Mucosa of stomach (tissue), 1 donor: ENCODE data around the gene SLC22A4.
A peak's percentile ranks its signal among the peaks of the same experiment; 100 is the strongest.

Experiments
- H3K27me3 ChIP-seq: one replicate; pipeline ENCODE4 v1.7.0; 2013; ENCODE audit warnings: mild to moderate bottlenecking, low read length; ENCODE audit not compliant: control insufficient read depth, insufficient read depth
- H3K36me3 ChIP-seq: one replicate; pipeline ENCODE4 v1.7.0; 2013; ENCODE audit warnings: low read length; ENCODE audit not compliant: control insufficient read depth, insufficient read depth
- H3K4me1 ChIP-seq: one replicate; pipeline ENCODE4 v1.7.0; 2013; ENCODE audit warnings: mild to moderate bottlenecking, low read length; ENCODE audit not compliant: control insufficient read depth, insufficient read depth
- H3K4me3 ChIP-seq: one replicate; pipeline ENCODE4 v1.7.0; 2013; ENCODE audit warnings: low read length
- H3K9ac ChIP-seq: one replicate; pipeline ENCODE4 v1.7.0; 2013; ENCODE audit warnings: mild to moderate bottlenecking, low read length, moderate library complexity
- H3K9me3 ChIP-seq: one replicate; pipeline ENCODE4 v1.7.0; 2013; ENCODE audit warnings: mild to moderate bottlenecking, low read length, moderate library complexity; ENCODE audit not compliant: control insufficient read depth
- donor health status: Pancreatic carcinoma.

Gene SLC22A4

DNA sequence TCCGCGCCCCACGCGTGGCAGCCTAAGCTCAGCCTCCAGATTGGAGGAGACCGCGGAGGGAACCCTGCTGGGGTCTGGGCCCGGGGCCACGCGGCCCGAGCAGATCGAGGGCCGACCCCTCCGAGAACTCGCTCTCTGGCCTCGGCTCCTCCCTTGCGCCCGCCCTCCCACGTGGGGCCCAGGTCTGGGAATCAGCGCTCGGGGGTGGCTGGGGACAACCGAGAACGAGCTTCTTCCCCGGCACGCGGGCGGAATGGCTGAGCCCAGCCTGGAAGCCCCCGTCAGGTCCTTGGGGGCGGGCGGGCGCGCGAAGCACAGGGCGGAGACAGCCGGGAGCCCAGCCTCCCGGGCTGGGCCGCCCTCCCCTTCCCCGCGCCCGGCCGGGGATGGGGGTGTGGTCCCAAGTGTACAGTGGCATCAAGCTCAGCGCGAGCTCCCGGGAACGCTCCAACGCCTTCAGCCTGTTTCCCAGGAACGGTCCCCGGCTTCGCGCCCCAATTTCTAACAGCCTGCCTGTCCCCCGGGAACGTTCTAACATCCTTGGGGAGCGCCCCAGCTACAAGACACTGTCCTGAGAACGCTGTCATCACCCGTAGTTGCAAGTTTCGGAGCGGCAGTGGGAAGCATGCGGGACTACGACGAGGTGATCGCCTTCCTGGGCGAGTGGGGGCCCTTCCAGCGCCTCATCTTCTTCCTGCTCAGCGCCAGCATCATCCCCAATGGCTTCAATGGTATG, at the start of gene SLC22A4:
TSS of gene SLC22A4 (plus strand) at position 403 of the 736 bp plus-strand sequence. CDS start at position 626, 223 bp downstream.
- no peaks in the 10 kb centered on the region for H3K9me3 ChIP-seq
- peaks cover 24% of the 10 kb centered on the region for H3K27me3 ChIP-seq
- H3K9ac ChIP-seq = peak within 1 kb of the TSS; percentile 88
- no peaks in the 10 kb centered on the region for H3K36me3 ChIP-seq
- peaks cover 24% of the 10 kb centered on the region for H3K4me1 ChIP-seq
- H3K4me3 ChIP-seq = peak within 1 kb of the TSS; percentile 67

DNA sequence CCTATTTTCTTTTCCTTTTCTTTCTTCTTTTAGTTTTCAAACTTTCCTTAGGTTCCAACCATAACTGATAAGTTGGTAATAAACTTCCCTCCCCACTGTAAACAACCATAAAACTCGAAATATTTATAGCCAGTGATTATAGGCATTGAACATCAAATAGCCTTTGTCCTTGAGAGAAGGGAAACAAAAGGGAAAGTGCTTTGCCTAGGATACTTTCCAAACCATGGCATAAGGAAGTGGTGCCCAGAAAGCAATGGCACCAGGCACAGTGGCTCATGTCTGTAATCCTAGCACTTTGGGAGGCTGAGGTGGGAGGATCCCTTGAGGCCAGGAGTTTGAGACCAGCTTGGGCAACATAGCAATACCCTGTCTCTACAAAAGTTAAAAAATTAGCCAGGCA, 48.6 kb upstream of the SLC22A4 start:
- no peaks in the 10 kb centered on the region for H3K4me1 ChIP-seq
- H3K27me3 ChIP-seq = no peaks in the 10 kb centered on the region
- no peak overlapping the region for H3K9ac ChIP-seq
- H3K9me3 ChIP-seq = no peaks in the 10 kb centered on the region
- no peaks in the 10 kb centered on the region for H3K36me3 ChIP-seq
- H3K4me3 ChIP-seq = no peak overlapping the region

DNA sequence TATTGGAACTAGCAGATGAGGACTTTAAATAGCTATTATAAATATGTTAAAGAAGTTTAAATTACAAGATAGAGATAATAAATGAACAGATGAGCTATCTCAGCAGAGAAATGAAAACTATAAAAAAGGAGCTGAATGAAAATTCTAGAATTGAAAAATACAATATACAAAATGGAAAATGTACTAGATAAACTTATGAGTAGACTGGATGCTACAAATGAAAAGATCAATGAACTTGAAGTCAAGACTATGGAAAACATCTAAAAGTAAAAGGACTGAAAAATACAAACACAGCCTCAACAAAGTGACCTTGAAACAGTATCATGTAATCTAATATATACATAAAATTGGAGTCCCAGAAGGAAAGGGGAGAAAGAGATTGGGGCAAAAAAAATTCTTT, 47.4 kb upstream of the SLC22A4 start:
- Histone ChIP-seq H3K36me3 (no peaks in the 10 kb centered on the region), H3K9ac (no peak overlapping the region), H3K9me3 (no peaks in the 10 kb centered on the region), H3K4me1 (no peaks in the 10 kb centered on the region), H3K4me3 (no peak overlapping the region), H3K27me3 (no peaks in the 10 kb centered on the region)

DNA sequence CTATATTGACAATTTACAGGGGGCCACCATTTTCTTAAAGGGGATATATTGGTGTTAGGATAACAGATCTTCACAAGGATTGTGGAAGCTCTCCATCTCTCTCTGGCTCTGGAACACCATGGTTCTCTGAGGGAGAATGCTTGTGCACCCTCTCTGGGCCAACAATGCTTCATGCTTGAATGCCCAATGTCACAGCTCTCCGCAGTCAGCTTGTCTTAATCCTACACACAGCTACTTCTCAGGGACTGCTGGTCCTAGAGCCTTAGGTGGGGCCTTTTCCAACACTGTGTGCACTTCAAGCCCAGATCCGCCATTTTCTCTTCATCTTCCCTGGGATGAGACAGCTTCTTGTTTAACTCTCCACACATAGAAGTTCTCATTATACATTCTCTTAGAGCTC, 43.6 kb upstream of the SLC22A4 start:
- Histone ChIP-seq H3K27me3 (no peaks in the 10 kb centered on the region), H3K4me1 (peaks cover 21% of the 10 kb centered on the region), H3K4me3 (no peak overlapping the region), H3K9ac (no peak overlapping the region), H3K9me3 (no peaks in the 10 kb centered on the region), H3K36me3 (no peaks in the 10 kb centered on the region)

DNA sequence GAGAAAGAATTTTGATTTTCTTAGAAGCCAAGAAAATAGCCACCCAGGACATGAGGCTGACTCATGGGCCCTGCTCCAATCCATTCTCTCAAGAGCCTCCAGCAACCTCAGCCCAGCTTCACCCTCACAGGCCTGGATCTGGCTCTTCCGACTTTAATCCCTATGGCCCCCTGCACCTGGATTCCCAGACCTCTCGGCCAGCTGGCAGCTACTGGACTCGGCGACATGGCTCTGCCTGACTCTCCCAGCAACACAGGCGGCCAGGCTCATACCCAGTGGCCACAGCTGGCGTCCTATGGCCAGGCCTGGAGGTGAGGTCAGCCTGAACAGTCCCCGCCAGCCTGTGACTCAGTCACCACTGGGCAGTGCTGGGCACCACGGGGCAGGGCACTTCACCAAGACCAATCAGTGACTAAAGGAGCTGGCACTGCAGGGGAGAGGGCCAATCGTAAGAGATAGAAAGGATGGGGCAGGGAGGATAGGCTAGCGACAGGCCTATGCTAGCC, 42.9 kb upstream of the SLC22A4 start:
- H3K9ac ChIP-seq = no peak overlapping the region
- no peak overlapping the region for H3K4me3 ChIP-seq
- no peaks in the 10 kb centered on the region for H3K36me3 ChIP-seq
- peaks cover 4% of the 10 kb centered on the region for H3K27me3 ChIP-seq
- no peaks in the 10 kb centered on the region for H3K9me3 ChIP-seq
- peaks cover 21% of the 10 kb centered on the region for H3K4me1 ChIP-seq

DNA sequence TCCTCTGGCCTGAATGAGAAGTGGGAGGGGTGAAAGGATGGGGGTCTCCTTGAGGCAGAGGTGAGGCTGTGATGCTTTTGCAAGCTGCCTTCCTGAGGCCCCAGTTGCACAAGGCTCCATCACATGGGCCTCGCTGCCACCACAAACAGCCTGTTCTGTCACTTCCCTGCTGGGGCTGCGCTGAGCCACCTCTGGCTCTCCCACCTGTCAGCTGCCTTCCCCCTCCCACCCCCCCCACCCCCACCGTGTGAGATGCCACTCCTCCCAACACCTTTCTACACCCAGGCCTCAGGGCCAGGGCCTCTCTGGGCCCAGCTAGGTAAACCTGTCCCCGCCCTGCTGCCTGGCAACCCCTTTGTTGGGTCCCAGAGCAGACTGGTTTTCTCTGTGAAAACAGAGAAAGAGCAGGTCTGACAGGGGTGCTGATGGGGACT, 41.2 kb upstream of the SLC22A4 start:
- Histone ChIP-seq H3K4me3 (no peak overlapping the region), H3K9me3 (no peaks in the 10 kb centered on the region), H3K36me3 (no peaks in the 10 kb centered on the region), H3K4me1 (peaks cover 24% of the 10 kb centered on the region), H3K9ac (no peak overlapping the region), H3K27me3 (peaks cover 13% of the 10 kb centered on the region)

DNA sequence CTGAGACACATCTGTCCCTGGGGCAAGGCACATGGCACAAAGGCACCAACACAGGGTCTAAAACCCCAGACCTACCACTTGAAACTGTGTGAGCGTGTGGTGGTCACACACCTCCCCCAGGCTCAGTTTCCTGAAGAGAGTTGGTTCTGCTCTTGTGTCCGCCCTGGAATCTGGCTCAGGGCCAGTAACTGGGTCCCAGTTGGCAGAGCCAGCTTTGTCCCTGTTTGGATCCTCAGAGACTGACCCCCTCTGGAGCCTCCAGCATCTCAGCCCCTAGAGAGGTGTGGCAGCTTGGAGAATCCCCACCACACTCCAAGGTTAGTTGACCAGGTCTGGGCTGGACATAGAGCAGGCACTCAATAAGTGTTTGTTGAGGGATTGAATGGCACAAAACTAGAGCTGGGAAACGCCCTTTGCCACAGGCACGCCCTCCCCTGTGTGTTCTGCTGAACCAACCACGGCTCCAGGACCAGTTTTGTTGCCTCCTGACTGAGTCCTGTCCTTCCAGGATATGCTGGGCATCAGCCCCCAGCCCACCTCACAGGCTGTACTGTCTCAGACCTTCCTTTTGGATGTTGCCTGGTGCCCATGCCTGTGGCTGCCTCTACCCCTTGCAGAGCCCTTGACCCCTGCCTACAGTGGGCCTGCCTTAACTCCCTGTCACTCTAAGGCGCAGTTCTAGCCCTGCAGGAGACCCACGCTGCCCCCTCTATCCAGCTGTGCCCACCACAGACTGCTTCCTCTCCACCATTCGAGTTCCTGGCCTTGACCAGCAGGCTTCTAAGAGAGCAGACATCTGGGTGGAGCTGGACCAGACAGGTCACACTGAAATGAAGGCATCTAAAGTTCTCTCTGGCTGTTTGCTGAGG, 40.5 kb upstream of the SLC22A4 start:
- Histone ChIP-seq H3K4me3 (no peak overlapping the region), H3K4me1 (peaks cover 31% of the 10 kb centered on the region), H3K27me3 (peaks cover 17% of the 10 kb centered on the region), H3K9me3 (no peaks in the 10 kb centered on the region), H3K36me3 (no peaks in the 10 kb centered on the region), H3K9ac (no peak overlapping the region)

DNA sequence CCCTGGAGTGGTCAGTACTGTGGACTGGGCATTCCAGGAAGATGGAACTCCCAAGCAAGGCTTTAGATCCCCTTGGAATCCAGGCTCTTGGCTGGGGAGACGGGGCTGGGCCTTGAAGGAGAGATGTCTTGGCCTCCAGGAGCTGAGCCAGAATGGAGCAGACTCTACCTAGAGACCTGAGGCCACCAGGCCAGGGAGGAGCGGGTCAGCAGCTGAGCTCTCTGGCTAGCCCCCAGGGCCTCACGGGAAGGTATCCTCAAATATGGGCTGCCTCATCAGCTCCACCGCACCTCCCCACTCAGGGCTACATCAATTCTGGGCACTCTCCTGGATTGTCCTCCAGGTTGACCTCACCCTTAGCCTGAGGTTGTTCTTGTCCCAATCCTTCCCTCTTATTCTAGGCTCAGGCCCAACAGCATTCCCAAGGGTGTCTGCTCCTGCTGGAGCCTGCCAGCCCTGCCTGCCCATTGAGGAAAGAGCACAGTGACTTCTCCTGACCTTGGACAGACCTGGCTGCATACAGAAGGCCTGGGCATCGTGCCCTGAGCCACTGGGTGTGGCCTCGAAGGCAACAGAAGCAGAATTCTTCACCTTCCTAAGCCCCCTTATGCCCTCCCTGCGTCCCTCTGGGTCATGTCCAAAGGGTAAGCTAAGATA, 39.7 kb upstream of the SLC22A4 start:
- Histone ChIP-seq H3K9ac (no peak overlapping the region), H3K4me1 (peaks cover 37% of the 10 kb centered on the region), H3K27me3 (peaks cover 17% of the 10 kb centered on the region), H3K36me3 (no peaks in the 10 kb centered on the region), H3K9me3 (no peaks in the 10 kb centered on the region), H3K4me3 (no peak overlapping the region)

DNA sequence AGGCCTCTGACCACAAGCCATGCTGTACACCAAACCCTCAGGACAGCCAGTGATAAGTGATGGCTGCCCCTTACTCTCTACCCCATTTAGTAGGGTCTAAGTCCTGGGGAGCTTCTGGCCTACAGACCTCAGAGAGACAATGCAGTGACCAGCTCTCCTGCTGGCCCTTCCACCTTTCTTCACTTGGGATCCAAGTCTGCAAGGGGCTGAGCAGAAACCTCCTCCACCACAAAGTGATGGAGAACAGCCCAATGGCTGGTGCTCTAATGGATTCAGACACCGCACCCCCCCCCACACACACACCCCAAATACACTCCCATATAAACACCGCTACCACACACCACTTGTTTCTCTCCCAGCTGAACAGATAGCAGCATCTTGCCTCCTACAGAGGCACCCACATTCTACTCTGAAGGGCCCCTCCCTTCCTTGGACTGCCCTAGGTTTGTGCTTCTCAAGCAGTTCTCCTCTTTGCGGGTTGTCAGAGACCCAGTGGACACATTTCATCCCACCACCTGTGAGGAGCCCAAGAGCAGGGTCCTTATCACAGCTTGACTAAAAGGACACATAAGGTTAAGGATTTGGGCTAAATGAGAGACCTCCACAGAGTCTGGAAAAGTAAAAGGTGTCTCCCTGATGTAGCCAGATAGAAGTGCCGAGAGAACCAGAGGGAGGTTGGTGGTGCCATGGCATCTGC, 38.0 kb upstream of the SLC22A4 start:
- Histone ChIP-seq H3K9me3 (no peaks in the 10 kb centered on the region), H3K27me3 (peaks cover 17% of the 10 kb centered on the region), H3K9ac (no peak overlapping the region), H3K4me3 (no peak overlapping the region), H3K36me3 (no peaks in the 10 kb centered on the region), H3K4me1 (peaks cover 55% of the 10 kb centered on the region)

DNA sequence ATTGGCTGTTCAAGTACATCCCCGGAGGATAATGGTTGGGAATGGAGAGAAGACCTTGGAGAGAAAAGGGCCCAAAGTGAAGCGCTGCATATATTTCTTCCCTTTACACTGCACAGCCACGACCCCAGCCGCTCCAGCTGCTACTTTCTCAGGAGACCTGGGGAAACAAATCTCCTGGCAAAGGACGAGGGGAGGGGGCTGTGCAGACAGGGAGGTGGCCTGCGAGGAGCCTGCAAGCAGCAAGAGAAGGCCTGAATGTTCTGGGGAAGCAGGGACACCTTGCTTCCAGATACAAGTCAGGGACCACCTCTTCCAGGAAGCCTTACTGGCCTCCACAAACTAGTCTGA, 37.4 kb upstream of the SLC22A4 start:
- Histone ChIP-seq H3K4me1 (peaks cover 59% of the 10 kb centered on the region), H3K4me3 (no peak overlapping the region), H3K36me3 (no peaks in the 10 kb centered on the region), H3K9ac (peak overlapping the region; percentile 59), H3K27me3 (peaks cover 17% of the 10 kb centered on the region), H3K9me3 (no peaks in the 10 kb centered on the region)

DNA sequence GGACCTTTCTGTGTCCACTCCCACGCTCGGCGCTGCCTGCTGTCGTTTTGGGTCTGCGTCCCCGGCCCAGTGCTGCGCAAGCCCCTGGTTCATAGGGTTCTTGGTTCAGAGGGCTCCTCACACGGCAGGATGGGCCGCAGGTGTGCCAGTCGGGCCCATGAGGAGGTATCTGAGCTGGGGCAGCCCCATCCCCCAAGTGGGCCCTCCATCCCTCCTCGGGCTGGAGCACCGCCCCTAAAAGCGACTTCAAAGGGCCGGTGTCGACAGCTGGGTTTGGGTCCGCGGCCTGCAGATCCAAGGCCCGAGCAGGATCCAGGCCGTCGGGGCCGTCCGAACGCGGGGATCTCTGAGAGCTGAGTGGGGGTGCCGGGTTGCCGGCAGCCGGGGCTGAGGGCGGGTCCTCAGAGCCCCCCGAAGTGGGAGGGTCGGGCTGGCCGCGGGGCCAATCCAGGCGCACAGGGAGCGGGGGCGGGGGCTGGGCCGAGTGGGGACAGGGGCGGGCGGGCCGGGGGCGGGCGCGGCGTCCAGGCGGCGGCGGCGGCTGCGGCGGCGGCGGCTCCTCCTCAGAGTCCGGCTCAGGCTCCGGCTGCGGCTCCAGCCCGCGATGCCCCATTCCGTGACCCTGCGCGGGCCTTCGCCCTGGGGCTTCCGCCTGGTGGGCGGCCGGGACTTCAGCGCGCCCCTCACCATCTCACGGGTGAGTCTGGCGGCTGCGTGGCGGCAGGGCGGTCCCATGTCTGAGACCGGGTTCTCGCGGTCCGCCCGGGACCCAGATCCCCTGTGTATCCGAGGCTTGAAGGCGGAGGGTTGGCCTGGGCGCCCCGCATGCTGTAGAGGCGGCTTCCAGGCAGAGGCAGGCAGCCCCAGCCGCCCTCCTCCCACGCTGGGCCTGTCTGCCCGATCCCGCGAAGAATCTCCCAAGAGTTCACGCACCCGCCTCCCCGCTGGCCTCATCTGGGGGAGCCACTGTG, 36.8 kb upstream of the SLC22A4 start, which contains the start of gene PDLIM4:
TSS of gene PDLIM4 (plus strand) at position 566 of the 971 bp plus-strand sequence. CDS start at position 605, 39 bp downstream.
- Histone ChIP-seq H3K36me3 (no peaks in the 10 kb centered on the region), H3K4me3 (peak within 1 kb of the TSS; percentile 32), H3K9me3 (no peaks in the 10 kb centered on the region), H3K27me3 (peaks cover 17% of the 10 kb centered on the region), H3K9ac (peak within 1 kb of the TSS; percentile 81), H3K4me1 (peaks cover 59% of the 10 kb centered on the region)
